Left renal pelvis (tissue), 4 donors: ENCODE data around the gene AK5. TPM values are rescaled to one million over a fixed set of nuclear protein-coding genes. Genes with fewer than 3 reads are reported as not detected.

Experiments
- DNase-seq, 4 donors: peaks; one replicate each; pipeline ENCODE4 v3.0.0-alpha.2; 2013; ENCODE audit warnings: low read depth in 4 of 4, low spot score in 3 of 4
- polyA plus RNA-seq, 4 donors: library from polyadenylated mRNA; unstranded; fragments of 120-200 nt; gene quantifications; one replicate each; pipeline ENCODE4 v1.2.1, GENCODE V29; 2013; ENCODE audit not compliant: insufficient read length in 4 of 4

AK5 gene
- polyA plus RNA-seq, 4 donors, result 3.5 to 5.3 (median 4.9) TPM

- no peak for DNase-seq
Measured at GRCh38 chr1:77428068-77428467, 146.2 kb downstream of the AK5 start.

- no peak for DNase-seq
Measured at GRCh38 chr1:77430966-77431690, 149.3 kb downstream of the AK5 start.

- DNase-seq, result no peak
Measured at GRCh38 chr1:77433934-77434333, 152.1 kb downstream of the AK5 start.

GRCh38 chr1:77434967-77435366 lies 153.1 kb downstream of the AK5 start:
- no peak for DNase-seq

- DNase-seq, result no peak
Measured at GRCh38 chr1:77438236-77438913, 156.6 kb downstream of the AK5 start.

GRCh38 chr1:77446841-77447555 lies 165.2 kb downstream of the AK5 start:
- DNase-seq, result no peak

GRCh38 chr1:77447669-77448068 lies 165.8 kb downstream of the AK5 start:
- no peak for DNase-seq

- no peak for DNase-seq
Measured at GRCh38 chr1:77459881-77460280, 178.1 kb downstream of the AK5 start.

GRCh38 chr1:77461691-77462090 lies 179.9 kb downstream of the AK5 start:
- DNase-seq, result no peak

- DNase-seq, result no peak
Measured at GRCh38 chr1:77463216-77463615, 181.4 kb downstream of the AK5 start.

GRCh38 chr1:77465139-77465538 lies 183.3 kb downstream of the AK5 start:
- DNase-seq, result no peak

- no peak for DNase-seq
Measured at GRCh38 chr1:77465922-77466321, 184.1 kb downstream of the AK5 start.

GRCh38 chr1:77467021-77467595 lies 185.3 kb downstream of the AK5 start:
- DNase-seq, result no peak

GRCh38 chr1:77467741-77468140 lies 185.9 kb downstream of the AK5 start:
- DNase-seq, result no peak

- no peak for DNase-seq
Measured at GRCh38 chr1:77468257-77468948, 186.6 kb downstream of the AK5 start.

- DNase-seq, result no peak
Measured at GRCh38 chr1:77468949-77469710, 187.3 kb downstream of the AK5 start.

GRCh38 chr1:77471691-77472090 lies 189.9 kb downstream of the AK5 start:
- no peak for DNase-seq

- no peak for DNase-seq
Measured at GRCh38 chr1:77473690-77474089, 191.9 kb downstream of the AK5 start.

- DNase-seq, result no peak
Measured at GRCh38 chr1:77475641-77476040, 193.8 kb downstream of the AK5 start.

- DNase-seq, result no peak
Measured at GRCh38 chr1:77476475-77476874, 194.7 kb downstream of the AK5 start.
